GM18498 (cell line): Measurements from ENCODE around the gene PTPRN2.

Experiments used
- ATAC-seq: cut with Tn5 transposase; IDR thresholded peaks from one replicate; pipeline ENCODE4 v1.9.1; 2021; ENCODE audit warnings: mild to moderate bottlenecking, moderate library complexity; ENCODE audit not compliant: unreplicated experiment

PTPRN2 gene

GRCh38 chr7:158495786-158496185, 91.8 kb downstream of the PTPRN2 start:
- ATAC-seq: no peak

DNA sequence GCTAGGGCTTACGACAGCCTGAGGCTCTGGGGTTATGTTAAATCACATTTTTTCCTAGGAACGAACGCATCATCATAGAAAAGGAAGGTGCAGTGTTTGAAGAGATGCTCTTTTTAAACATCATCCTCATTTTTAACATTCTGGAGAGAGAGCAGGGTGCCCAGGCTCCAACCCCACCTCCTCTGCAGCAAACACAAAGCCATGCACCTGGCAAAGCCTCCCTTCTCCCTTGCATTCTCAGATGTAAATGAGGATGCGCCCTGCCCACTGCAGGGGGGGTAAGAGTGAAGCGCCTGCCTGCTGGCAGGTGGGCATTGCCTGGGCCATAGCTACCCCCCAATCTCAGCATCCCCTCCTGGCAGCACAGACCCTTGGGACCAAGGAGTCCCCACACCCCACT, 92.4 kb downstream of the PTPRN2 start:
- ATAC-seq: no peak

DNA sequence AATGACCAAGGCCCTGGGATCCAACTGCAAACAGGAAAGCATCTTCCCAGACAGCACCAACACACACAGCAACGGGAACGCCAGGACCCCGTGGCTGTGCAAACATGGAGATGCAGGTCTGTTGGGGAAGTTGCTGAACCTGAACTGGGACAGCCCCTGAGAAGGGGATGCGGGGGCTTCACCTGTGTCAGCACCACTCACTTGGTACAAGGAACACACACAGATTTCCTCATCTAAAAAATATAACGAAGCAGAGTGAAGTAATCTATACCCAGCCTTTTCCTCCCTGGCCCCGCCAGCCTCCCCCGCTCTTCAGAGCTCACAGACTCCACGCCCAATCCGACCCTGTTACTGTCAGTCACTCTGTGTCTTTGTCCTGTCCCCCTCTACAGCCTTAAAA, 93.0 kb downstream of the PTPRN2 start:
- ATAC-seq: no peak

GRCh38 chr7:158494162-158494586, 93.4 kb downstream of the PTPRN2 start:
- no peak for ATAC-seq

GRCh38 chr7:158492367-158492764, 95.3 kb downstream of the PTPRN2 start:
- no peak for ATAC-seq

GRCh38 chr7:158491094-158491493, 96.5 kb downstream of the PTPRN2 start:
- no peak for ATAC-seq

- no peak for ATAC-seq
Measured at GRCh38 chr7:158490171-158490782, 97.3 kb downstream of the PTPRN2 start.

GRCh38 chr7:158489462-158490155, 98.0 kb downstream of the PTPRN2 start:
- no peak for ATAC-seq

GRCh38 chr7:158488181-158488971, 99.2 kb downstream of the PTPRN2 start:
- no peak for ATAC-seq

DNA sequence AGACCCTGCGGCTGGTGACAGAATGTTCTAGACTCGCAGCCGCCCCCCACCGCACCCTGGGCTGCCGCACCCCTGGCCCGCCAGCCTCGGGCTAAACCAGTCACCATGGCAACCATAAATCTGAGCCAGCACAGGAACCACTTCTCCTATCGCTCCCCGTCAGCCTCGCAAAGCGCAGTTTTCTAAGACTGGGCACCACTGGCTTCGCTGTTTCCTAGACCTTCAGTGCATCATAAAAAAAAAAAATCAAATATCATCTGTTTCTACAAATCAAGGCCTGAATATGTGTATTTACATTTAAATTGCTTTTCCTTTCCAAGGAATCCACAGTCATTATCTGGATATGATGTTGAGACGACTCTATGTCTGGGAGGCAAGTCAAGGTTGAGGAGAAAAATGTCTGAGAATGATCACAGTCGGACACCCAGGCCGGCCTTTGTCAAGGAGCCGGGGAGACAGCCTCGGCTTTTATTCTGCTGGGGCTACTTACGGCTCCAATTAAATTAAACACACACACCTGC, 99.9 kb downstream of the PTPRN2 start:
- no peak for ATAC-seq

- no peak for ATAC-seq
Measured at GRCh38 chr7:158486919-158487318, 100.7 kb downstream of the PTPRN2 start.

- ATAC-seq: no peak
Measured at GRCh38 chr7:158484801-158485531, 102.7 kb downstream of the PTPRN2 start.

- ATAC-seq: no peak
Measured at GRCh38 chr7:158482480-158482879, 105.1 kb downstream of the PTPRN2 start.

GRCh38 chr7:158479664-158480025, 108.0 kb downstream of the PTPRN2 start:
- no peak for ATAC-seq

- ATAC-seq: no peak
Measured at GRCh38 chr7:158479021-158479663, 108.5 kb downstream of the PTPRN2 start.

DNA sequence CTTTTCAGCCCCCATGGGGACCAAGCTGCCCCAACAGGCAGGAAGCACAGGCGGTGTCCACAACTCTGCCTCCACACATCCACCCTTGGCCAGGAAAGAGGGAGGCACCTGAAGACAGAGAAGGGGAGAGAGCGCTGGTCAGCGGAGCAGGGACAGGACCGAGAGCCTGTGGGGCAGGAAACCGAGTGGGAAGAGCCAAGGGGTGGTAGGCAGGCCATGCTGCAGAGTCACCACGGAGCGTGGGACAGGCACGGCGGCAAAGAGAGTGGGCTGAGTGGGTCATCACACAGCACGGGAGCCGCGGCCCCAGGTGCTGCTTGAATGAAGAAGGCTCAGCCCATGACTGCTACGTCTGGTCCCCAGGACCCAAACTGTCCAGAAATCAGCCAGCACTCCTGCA, 109.8 kb downstream of the PTPRN2 start:
- no peak for ATAC-seq

DNA sequence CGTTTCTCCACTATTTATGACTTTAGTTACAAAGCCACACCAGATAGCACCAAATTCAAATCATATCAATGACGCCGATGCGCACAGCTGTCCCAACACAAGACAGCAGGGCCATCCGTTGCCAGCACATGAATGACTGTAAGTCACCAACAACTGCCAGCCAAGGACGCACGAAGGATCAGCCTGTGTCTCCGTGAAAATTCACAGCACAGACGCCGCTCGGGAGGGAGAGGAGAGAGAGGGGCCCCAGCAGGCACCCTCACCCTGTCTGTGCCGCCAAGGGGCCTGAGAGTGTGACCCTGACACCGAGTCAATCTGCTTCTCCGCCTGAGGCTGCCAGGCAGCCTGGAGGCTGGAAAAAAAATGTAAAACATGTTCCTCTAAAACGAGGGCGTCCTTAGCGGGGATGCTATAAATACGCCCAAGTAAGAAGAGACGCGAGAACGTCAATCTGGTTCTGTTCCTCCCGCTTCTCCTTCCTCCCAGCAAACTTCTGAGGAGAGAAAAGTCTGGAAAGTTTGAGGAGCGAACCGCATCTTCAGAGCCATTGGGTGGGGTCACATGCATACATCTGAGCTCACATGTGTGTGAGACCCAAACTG, 111.2 kb downstream of the PTPRN2 start:
- no peak for ATAC-seq

DNA sequence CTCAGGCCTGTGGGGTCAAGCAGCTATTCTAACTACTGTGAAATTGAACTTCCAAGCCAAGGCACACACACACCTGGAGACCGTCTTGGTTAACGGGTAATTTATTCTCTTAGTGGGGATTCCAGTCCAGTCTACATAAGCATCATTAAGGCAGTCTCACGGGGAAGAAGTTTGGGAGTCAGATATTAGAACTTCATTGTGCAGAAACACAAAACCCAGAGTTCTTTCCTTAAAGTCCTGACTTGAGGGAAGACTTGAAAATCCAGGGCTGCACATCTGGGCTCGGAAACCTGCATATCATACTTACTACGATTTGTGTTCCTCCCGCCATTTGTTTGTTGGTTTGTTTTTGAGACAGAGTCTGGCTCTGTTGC, 112.0 kb downstream of the PTPRN2 start:
- ATAC-seq: no peak

- ATAC-seq: no peak
Measured at GRCh38 chr7:158475036-158475678, 112.5 kb downstream of the PTPRN2 start.

DNA sequence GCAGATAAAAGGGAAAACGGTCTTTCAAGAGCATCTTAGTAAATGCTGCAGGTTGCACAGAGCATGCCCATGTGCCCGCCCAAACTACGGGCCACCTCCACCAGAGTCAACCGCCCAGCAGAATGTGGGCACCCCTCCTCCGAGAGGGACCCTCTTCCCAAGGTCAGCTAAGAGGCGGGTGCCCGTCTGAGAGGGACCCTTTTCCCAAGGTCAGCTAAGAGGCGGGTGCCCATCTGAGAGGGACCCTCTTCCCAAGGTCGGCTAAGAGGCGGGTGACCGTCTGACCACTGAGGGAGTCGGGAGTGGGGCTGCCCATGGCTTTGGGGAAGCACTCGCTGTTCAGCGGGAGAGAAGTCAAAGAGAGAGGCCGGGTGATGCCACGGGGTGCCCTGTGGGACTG, 113.1 kb downstream of the PTPRN2 start:
- no peak for ATAC-seq
